Fibroblast of gingiva (primary cell): ENCODE results near the gene CRIP3.

Source experiments
- DNase-seq: peaks from one replicate; pipeline ENCODE4 v3.0.0-alpha.2; 2011; ENCODE audit warnings: low read depth

The CRIP3 gene

DNA sequence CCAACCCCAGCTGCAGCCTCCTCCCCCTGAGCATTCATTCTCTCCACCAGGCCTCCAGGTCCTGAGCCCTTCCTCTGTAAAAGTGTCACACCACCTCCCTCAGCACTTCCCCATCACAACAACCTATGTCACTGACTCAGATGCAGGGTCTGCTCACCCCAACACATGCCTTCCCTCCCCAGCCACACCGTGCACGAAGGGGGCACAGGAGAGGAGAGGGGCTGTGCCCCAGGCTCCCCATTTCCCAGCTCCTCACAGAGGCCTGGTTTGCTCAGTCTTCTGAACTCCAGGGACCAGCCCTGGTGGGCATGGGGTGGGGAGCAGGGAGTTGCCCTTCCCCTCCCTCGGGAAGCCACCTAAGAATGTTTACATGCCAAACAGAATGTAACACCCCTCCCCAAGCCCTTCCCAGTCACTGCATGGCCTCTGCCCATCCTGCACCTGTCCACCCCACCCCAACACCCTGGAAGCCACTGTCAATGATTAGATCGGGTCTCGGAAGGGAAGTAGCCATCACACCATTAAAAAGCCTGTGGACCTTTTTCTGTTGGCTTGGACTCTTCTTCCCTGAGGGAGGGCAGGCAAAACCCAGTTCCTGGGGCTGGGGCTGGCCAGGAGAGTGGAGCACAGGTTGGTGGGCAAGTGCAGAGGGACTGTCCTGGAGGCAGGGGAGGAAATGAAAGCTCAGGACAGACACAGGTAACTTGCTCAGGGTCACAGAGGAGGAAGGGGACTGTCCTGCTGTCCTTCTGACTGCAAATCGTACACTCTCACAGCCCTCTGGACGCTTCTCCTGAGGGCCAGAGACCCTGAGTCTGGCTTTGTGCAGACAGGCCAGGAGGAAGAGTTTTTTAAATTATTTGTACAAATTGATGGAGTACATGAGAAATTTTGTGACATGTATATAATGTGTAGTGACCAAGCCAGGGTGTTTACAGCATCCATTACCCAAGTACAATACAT is 20.6 kb downstream of the CRIP3 start:
- DNase-seq = no peak

DNA sequence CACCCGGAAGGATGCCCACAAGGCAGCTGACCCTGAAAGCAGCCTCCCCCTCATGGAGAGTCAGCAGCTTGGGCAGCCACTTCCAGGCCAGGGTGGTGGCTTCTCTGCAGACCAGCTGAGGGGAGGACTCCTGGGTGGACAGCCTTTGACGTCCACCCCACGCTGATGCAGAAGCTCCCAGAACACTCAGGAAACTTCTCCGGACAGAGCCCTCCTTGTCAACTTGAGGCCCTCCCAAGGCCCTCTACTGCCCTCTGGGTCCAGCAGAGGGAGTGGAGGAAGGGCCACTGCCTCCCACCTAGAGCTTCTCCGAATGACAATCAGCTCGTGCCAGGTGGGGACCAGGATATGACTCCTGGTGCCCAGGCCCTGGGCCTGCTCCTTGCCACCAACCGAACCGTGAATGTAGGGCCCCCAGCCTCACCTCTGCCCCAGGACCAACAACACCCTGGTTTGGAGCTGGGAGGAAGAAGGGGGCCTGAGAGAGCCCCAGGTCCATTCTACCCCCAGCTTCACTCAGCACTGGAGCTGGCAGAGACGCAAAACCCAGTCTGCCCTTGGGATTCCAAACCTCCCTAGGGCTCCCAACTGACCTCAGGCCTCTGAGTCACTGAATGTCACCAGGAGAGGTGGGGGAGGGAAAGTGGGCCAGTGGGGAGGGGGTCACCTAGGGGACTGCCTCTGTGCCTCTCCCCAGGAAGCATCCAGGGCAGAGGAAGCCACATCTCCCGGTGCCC is 21.5 kb downstream of the CRIP3 start:
- DNase-seq = no peak

DNA sequence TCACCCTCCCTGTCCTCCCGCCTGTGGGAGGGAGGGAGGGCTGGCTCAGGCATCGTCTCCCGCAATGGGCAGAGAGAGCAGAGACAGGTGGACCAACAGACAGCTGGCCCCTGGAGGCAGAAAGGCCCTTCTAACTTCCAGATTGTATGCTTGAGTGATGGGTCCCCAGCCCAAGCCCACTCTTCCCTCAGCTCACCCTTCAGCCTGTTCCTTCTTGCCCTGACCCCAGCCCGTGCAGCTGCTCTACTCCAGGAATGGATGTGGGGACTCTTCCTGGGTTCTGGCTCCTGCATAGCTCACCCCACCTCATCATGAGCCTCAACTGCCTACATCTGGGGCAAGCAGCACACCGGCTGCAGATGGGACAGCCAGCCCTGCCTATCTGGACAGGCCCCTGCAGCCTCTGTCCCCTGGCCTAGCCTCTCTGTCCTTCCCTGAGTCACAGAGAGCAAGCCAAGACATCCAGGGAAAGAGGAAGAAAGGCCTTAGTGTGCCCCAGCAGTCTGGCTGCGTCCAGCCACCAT is 22.1 kb downstream of the CRIP3 start:
- DNase-seq = no peak

DNA sequence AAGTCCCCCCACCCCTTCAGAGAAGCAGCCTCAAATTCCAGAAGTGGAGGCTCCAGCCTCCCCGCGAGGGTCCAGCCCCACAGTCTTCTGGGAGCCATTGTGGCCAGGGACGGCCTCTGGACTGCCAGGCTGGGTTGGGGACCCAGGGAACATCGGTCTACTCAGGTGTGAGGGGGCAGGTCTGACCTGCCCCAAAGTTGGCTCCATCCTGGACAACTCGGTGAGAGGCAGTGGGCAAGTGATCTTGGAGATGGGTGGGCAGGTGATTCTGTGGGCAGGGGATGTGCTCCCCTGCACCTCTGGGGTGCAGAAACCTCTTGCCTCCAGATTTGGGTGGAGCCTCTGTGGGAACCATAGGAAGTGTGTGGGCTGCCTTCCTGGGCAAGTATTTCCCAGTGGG is 22.8 kb downstream of the CRIP3 start:
- no peak for DNase-seq

DNA sequence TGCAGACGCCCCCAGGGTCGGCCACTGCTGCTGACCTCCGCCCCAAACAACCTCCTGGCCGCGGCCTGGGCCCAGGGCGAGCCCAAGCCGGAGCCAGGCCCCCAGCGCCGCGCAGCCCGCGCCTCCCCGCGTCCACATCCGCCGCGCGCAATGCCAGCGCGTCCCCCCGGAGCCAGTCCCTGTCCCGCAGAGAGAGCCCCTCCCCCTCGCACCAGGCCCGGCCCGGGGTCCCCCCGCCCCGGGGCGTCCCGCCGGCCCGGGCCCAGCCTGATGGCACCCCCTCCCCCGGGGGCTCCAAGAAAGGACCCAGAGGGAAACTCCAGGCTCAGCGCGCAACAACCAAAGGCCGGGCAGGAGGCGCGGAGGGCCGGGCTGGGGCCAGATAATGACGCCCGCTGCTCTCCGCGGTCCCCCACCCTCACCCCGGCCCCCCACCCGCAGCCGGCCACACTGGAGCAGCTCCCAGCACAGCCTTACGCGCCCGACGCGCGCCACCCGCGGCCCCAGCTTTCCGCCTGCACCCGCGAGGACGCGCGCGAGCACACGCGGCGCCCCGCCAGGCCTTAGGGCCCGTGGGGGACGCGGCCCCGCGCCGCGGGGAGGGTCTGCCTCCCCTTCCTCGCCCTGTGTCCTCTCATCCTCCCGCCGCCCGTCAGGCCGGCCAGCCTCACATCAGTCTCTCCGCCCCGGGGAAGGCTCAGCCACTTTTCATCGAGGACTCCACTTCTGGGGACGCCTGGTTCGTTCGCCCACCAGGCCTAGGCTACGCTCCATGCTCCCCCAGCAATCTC is 23.4 kb downstream of the CRIP3 start:
- DNase-seq = no peak

DNA sequence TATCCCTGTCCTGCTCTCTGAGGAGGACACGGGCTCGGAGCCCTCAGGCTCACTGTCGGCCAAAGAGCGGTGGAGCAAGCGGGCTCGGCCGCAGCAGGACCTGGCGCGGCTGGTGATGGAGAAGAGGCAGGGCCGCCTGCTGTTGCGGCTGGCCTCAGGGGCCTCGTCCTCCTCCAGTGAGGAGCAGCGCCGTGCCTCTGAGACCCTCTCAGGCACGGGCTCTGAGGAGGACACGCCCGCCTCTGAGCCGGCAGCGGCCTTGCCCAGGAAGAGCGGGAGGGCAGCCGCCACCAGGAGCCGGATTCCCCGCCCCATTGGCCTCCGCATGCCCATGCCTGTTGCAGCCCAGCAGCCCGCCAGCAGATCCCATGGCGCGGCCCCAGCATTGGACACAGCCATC is 24.7 kb downstream of the CRIP3 start:
- DNase-seq = no peak

DNA sequence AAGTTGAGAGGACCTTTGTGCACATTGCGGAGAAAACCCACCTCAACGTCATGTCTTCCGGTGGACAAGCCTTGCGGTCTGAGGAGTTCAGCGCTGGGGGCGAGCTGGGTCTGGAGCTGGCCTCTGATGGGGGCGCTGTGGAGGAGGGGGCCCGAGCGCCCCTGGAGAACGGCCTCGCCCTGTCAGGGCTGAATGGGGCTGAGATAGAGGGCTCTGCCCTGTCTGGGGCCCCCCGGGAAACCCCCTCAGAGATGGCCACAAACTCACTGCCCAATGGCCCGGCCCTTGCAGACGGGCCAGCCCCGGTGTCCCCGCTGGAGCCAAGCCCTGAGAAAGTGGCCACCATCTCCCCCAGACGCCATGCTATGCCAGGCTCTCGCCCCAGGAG is 25.1 kb downstream of the CRIP3 start:
- no peak for DNase-seq

DNA sequence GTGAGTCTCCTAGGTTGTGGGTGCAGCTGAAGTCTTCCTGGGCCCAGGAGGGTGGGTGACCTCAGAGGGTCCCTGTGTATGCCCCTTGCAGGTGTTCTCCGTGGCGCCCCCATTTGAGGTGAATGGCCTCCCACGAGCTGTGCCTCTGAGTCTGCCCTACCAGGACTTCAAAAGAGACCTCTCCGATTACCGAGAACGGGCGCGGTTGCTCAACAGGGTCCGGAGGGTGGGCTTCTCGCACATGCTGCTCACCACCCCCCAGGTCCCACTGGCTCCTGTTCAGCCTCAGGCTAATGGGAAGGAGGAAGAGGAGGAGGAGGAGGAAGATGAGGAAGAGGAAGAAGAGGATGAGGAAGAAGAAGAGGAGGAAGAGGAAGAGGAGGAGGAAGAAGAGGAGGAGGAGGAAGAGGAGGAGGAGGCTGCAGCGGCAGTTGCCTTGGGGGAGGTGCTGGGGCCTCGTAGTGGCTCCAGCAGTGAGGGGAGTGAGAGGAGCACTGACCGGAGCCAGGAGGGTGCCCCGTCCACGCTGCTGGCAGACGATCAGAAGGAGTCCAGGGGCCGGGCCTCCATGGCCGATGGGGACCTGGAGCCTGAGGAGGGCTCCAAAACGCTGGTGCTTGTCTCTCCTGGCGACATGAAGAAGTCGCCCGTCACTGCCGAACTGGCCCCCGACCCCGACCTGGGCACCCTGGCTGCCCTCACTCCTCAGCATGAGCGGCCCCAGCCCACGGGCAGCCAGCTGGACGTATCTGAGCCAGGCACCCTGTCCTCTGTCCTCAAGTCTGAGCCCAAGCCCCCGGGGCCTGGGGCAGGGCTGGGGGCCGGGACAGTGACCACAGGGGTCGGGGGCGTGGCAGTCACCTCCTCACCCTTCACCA is 25.8 kb downstream of the CRIP3 start:
- DNase-seq = no peak

DNA sequence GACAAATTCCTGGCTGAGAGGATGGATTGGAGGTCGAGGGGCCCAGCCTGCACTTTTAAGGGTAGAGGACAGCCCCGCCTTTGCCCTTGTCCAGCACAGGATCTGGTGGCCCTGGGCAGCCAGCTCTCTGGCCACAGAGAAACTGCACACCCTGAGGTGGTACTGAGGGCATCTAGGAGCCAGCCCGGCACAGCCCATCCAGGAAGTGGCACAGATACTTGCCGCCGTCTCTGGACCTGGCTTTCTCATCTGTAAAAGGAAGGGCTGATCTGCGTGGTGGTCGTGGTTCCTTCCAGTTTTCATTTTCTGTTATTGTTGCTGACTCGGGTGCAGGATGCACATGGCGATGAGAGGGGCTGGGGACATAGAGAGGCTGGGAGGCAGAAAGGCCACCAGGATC is 26.6 kb downstream of the CRIP3 start:
- DNase-seq = no peak

DNA sequence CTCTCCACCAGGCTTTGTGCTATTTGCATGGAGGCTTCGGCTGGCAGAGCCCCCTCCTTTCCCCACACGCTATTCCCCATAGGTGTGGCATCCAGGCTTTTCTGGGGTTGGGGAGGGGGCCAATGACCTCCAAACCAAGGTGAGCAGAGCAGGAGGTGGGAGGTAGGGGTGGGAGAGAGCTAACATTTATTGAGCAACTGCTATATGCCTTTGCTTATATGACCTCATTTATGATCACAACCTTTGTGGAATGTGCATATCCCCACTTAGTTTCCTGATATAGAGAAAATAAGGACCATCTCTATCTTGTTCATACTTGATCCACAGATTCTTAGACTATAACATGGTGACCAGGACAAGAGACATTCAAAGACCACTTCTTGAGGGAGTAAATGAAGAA is 28.4 kb downstream of the CRIP3 start:
- no peak for DNase-seq

DNA sequence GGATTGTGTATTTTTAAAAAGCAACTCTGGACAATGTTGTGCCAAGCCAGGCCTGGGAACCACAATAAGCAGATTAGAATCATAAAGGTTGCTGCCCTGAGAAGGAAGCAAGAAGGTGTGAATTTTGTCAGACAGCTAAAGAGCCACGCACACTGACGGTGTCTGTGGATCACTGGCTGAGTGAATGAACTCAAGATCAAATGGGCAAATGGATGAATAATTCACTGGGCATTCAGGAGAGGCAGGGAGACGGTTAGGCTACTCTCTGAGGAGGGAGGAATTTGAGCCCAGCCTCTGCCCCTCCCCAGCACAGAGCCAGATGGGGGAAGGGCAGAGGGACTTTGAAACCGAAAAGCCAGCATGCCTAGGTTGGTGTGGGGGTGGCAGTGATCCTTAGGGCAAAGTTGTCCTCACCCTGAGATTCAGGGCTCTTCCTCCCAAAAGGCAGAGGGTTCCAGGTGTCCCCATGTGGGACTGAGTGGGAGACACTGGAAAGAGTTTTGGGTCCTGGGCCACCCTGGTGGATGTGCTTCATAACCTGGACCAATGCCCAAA is 30.0 kb downstream of the CRIP3 start:
- DNase-seq = no peak

DNA sequence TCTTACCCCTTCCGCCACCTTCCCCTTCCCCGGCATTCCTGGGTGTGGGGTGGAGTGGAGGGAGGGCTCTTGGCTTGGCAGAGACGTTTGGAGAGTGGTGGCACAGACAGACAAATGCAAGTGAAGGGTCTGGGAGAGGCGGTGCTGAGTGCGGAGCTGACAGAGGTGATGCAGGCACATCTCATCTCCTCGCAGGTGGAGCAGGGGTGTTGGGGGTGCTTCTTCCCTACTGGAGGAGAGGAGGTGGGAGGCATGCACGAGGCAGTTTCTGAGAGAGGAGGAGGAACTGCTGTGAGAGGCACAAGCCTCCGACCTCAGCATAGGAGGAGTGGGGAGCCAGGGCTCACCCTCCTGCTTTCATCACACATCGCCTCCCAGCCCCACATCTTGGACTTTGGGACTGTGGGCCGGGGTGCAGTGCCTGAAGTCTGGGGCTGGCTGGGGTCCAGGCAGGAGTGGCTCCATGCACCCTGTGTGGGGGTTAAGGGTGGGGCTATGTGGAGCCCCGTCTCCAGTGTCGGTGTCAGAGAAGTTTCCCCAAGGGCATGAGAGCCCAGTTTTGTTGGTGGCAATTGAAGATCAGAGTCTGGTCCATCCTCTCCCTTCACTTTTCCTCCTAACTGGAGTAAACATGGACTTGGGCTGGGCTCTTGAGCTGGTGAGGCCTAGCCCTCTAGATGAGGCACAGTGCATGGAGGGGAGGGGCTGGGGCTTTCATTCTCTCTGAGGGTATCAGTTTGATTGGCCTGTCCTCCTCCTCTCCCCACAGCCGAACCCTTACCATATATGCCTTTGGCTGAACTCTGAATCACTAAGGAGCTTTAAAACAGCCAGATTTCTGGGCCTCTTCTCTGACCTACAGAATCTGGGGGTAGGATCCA is 30.7 kb downstream of the CRIP3 start:
- DNase-seq = no peak

DNA sequence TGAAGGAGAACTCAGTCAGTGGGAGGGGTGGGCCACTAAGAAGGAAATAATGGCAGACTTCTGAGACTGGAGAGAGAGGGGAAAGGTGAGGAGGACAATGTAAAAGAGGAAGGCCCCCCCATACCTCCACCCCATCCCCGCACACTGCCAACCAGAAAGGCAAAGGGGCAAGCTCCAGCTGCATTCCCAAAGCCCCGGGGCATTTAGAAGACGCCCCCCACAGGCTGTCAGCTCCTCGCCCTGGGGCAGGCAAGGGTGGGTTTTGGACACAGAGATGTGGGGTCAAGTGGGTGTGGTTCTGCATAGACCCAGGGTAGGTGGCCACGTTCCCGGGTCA is 31.4 kb downstream of the CRIP3 start:
- no peak for DNase-seq

DNA sequence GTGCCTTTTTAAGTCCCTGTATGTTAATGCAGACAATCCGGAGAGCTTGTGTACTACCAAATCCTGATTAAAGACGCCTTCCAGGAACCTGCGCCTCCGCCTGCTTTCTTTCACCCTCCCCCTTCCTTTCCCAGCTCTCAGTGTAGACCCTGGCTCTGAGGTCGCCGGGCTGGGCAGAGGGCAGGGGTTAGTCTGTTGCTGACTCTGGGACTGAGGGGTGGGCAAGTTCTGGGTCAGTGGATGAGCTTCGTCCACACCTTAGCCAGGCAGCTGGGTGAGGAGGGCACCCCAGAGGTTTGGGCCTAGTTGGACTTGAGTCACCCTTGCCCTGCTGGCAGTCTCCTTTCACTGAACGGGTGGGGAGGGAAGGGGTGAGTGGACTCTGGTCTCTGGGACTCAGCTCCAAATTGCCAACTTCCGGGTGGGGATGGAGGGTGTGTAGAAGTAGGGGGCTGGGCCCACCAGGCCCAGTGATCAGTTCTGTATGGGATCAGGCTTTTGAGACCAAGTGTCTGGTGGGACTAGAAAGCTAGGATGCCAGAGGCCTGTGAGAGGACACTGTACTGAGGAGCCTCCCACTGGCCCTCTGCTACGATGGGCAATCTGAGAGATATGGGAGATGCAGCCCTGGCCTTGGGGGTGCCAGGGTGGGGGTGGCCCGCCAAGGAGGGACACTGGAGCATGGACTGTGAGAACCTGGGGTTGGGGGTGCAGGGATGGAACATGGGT is 31.9 kb downstream of the CRIP3 start:
- no peak for DNase-seq

DNA sequence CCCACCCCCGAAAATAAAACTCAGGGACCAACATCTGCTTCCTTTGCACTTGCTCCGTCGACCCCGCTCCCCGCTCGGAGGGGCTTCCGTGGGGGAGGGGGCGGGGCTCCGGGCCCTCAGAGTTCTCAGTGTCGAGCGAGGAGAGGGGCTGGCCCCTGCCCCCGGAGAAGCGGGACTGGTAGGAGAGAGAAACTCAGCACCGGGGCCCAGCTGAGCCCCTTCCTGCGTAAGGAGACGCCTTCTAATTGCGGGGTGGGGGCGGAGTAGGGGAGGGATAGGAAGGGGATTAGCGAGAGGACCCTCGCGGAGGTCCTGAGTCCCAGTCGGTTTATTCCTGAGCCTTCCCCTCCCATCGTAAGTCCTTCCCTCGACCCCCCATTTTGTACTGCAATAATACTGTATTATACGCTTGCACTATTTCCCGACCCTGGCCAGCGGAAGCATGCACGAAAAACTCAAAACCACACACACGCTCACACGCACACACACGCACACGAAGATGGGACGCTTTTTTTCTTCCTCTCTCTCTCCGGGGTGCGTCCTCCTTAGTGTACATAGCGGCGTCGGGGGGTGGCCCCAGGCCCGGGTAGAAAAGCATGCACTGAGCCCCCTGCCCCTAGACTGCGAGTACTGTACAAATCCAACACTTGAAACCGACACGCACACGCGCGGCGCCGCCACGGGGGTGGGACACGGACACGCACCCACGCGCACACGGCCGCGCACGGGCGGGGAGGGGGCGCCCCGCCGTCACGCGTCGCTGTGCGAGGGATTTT is 32.6 kb downstream of the CRIP3 start:
- no peak for DNase-seq

DNA sequence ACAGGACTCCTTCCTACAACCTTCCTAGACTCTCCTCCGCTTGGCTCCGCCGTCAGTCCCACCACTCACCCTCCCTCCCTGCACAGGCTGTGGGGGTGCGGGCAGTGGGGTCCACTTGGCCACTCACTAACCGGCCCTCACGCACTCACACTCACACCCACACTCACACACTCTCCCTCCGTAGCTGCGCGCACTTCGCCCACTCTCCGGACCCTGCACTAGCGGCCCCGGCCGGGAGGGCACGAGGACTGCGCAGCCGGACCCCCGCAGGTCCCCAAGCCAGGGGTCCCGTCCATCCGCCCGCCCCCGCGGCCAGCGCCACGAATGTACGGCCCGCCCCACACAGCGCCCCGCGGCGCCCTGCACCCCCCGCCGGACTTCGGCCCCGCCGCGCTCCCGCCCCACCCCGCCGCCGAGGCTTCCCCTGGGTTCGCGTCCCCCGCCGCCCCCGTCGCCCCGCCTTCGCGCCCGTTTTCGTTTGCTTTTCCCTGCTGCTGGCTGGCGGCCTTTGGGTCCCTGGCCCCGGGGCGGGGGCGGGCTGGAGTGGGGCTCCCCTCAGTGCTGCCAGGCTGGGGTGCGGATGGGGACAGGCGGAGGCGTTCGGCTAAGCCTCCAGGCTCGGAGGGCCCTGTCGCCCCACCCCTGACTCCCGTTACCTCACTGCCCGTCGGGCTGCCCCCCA is 33.6 kb downstream of the CRIP3 start:
- no peak for DNase-seq

DNA sequence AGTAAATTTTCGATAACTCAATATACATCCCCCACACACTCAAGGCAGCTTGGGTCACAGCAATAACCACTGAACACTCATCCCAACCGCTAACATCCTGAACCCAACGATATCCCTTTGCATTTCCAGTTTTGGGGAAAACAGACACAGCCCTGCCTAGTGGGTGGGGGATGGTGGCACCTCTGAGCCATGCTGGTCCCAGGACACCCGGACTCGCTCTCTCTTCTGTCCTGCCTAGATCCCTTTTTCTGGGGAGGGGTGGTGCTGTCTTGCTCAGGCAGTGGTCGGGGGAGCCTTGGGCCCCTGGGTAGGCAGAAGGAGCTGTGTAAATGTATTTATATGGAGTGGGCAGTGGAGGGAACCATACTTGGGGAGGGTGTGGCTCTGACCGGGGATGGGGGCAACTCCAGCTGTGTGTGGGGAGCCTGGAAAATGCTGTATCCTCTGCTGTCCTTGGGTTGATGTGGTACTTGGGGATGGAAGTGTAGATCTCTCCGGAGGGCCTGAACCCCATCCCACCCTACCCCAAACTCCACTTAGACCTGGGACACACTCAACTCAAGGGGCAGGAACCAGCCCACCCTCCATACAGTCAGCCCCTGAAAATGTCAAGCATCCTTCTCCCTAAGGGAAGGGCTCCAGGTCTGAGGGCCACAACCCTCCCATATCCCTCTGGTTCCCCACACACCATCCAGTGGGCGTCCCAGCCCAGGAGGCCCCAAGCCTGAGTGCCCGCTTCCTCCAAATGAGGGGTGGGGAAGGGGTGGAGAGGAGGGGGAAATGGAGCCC is 34.3 kb downstream of the CRIP3 start:
- no peak for DNase-seq
